Retinal pigment epithelial cell (primary cell): Measurements from ENCODE around the gene MCF2L.

Source experiments
- DNase-seq: peaks from one replicate; pipeline ENCODE4 v3.0.0-alpha.2; 2010; ENCODE audit warnings: low read depth
- H3K4me3 ChIP-seq: 2 replicates; pipeline ENCODE4 v1.5.1; 2011; ENCODE audit warnings: mild to moderate bottlenecking, low read length, control low read depth, moderate library complexity
- TF ChIP-seq, protein P1 (sequence below): conservative IDR thresholded peaks from 2 replicates; pipeline ENCODE4 v1.5.1; 2011; ENCODE audit warnings: low read depth, low read length, control low read depth, inconsistent platforms

MCF2L gene

DNA sequence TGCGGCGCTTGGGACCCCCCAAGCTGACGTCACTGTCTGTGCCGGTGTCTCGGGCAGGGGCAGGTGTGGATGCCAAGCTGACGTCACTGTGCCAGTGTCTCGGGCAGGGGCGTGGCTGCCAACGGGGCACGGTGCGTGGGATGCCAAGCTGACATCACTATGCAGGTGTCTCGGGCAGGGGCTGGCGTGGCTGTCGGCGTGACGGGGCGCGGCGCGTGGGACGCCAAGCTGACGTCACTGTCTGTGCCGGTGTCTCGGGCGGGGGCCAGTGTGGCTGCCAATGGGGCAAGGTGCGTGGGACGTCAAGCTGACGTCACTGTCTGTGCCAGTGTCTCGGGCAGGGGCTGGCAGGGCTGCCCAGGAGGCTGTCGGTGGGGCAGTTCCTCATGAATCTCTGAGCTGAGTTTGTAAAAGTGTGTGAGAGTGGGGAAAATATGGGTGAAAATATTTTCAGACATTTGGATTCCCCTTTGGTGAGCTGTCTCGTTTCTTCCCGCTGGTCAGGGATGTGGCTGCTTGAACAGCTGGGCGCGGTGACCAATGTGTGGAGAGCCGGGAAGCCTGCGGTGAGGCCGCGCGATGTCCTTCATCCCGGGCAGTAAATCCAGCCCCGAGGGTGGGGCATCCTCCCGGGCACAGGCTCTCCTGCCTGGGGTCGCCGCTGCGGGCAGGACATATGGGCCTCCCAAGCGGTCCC lies 25.2 kb downstream of the MCF2L start:
- H3K4me3 ChIP-seq, result no peak overlapping the region
- no peak for DNase-seq
- TF ChIP-seq, protein P1, sequence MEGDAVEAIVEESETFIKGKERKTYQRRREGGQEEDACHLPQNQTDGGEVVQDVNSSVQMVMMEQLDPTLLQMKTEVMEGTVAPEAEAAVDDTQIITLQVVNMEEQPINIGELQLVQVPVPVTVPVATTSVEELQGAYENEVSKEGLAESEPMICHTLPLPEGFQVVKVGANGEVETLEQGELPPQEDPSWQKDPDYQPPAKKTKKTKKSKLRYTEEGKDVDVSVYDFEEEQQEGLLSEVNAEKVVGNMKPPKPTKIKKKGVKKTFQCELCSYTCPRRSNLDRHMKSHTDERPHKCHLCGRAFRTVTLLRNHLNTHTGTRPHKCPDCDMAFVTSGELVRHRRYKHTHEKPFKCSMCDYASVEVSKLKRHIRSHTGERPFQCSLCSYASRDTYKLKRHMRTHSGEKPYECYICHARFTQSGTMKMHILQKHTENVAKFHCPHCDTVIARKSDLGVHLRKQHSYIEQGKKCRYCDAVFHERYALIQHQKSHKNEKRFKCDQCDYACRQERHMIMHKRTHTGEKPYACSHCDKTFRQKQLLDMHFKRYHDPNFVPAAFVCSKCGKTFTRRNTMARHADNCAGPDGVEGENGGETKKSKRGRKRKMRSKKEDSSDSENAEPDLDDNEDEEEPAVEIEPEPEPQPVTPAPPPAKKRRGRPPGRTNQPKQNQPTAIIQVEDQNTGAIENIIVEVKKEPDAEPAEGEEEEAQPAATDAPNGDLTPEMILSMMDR, result no peak

DNA sequence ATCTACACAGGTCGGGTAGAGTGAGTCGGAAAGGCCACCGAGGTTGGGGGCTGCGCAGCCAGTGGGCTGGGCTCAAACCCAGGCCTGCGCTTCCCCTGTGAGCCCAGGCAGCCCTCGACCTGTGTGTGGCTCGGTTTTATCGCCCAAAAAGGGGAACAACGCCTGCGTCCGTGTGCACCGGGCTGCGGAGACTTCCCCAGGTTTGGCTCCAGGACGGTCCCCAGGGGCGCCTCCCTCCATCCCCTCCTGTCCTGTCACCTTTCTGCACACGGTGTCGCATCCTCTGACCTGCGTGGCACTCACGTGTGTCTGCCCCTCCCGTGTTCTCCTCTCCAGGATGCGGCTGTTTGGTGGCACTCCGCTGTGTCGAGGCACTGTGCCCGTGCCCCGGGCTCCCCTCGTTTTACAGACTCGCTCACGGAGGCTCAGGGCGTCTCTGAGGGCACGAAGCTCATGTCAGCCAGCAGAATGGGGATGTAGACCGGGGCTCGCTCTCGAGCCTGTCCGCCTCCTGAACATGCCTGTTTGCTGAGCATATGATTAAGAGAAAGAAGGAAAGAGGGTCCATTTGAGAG lies 25.9 kb downstream of the MCF2L start:
- DNase-seq, result no peak
- H3K4me3 ChIP-seq, result no peak overlapping the region
- TF ChIP-seq, protein P1, result no peak

DNA sequence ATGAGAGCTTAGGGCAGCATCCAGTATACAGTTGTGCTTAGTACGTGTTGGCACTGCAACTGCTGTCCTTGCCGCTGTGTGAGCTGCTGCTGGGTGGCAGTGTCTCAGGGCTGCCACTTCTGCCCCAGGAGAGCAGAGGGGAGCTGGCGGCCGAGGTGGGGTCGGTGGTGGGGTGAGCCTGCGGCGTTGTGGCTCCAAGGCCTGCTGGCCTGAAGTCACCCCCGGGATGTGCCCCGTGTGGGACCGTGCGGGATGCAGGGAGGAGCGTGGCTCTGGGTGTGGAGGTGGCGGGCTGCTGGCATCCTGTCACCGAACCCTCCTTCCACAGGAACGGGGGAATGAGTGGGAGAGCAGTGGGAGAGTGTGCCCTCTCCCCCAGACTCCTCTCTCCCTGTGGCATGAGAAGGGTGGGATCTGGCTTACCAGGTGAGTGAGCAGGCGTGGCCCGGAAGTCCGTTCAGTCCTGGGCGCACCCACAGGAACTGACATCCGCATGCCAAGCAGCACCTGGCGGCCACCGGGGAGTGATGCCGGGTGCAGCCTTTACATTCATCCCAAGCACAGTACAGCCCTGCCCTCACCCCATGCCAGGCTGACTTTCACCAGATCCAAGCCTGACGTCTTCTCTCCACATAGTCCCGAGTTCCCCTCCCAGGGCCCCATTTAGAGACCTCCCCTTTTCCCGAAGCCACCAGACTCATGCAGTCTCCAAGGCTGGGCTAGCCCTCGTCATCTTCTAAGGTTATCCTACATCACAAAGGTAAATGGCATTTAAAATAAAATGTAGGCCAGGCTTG lies 26.6 kb downstream of the MCF2L start:
- TF ChIP-seq, protein P1, result no peak
- no peak for DNase-seq
- no peak overlapping the region for H3K4me3 ChIP-seq

DNA sequence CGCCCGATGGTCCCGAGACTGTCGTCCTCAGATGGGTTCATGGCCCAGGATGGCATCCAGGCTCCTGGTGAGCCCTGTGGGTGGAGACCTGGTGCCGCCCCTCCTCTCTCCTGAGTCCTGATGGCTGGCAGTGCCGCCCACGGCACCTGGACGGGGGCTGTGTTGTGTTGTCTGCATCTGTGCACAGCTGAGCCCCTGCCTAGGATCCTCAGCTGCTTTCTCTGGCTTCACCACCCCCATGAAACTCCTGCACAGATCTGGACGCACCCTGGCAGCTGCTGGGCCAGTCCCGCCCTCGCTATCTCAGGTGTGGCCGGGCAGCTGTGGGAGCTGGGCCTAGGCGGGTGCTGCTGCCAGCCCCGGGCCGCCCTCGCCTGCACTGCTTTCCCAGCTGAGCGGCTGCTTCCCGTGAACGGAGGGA lies 27.7 kb downstream of the MCF2L start:
- no peak overlapping the region for H3K4me3 ChIP-seq
- TF ChIP-seq, protein P1, result no peak
- no peak for DNase-seq

DNA sequence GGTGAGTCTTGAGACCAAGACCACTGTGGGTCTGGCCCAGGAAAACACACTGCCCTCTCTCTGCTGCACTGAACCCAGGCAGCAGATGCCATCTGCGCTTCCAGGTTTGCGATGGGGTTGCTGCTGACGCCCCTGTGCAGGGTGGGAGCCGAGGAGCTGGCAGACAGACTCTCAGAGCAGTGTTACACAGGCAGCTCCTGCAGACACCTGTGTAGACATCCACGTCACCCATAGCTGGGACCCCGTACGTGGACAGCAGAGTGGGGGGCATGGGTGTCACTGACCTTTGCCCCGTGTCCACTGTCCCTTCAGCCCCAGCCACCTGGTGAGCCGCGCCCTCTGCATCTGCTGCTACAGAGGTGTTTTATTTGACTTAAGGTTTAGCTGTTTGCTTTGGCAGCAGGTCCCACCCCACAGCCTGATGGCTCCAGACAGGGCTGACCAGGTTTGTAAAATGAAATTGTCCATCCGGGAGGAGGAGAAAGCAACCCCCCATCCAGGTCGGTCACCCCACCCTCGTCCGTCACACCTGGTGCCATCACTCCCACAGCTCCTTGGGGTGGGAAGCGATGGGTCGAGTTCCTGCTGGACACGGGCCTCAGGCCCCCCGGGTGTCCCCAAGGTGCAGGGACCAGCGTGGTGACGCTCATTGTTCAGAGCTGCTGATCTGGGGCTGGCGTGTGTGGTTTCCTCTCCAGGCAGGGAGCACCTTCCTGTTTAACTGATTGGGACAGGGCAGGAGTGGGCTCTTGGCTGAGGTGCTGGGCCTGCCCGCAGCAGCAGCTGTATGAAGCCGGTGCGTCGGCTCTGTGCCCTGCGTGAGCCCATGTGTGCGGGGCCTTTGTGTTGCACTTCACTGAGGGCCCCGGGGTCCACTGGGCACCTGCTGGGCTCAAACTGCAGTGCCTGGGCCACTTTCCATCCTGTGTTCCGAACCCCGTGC lies 28.4 kb downstream of the MCF2L start:
- TF ChIP-seq, protein P1, result no peak
- no peak overlapping the region for H3K4me3 ChIP-seq
- no peak for DNase-seq

DNA sequence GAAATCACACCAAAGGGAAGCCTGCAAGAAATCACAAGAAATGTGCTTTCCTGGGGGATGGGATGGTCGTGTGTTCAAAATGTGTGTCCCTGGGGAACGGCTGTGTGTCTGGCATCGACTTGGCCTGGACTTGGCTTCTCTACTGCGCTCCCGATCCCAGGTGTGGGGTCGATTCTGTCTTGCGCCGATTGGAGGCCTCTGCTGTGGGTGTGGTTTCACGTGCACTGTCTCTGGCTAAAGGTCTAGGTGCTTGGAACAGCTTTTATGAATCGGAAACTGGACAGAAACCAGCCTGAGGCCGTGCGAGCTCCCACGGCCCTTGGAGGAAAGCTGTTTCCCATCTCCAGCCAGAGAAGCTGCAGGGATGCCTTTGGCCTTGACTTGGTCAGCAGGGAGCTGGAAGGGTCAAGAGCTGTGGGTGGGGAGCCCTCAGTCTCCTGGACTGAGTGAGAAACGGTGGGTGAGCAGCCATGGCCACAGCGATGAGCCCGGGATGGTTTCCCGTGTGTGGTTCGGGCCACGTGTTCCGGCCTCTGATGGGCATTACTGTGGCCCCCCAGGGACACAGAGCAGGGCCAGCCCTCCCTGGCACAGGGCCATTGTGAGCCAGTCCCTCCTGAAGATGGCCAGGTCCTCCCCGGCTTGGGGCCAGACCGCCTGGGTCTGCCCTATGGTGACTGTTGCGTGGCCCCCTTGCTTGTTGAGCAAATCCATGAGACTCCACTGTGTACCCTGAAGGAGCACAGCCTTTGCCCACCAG lies 29.7 kb downstream of the MCF2L start:
- TF ChIP-seq, protein P1, result no peak
- DNase-seq, result no peak
- no peak overlapping the region for H3K4me3 ChIP-seq
